Skin of body (tissue), 2 donors: ENCODE data around the gene PCDH9. TPM values are rescaled to one million over a fixed set of nuclear protein-coding genes. Genes with fewer than 3 reads are reported as not detected.
A peak's percentile ranks its signal among the peaks of the same experiment; 100 is the strongest.

Experiments used
- DNase-seq: peaks from one replicate; lab custom pipeline; 2025; lab: John Stamatoyannopoulos, UW
- total RNA-seq: library from RNA; depleted of rRNA; stranded (reverse); fragments of >200 nt; gene quantifications from one replicate; pipeline ENCODE4 v1.2.3, GENCODE V29; 2014

Gene PCDH9
- total RNA-seq, 1 donor from 2014 or later: 5.5 TPM

- DNase-seq: no peak
These were observed 61.8 kb downstream of the PCDH9 start for GRCh38 chr13:67168384-67168783.

GRCh38 chr13:67167420-67167819 lies 62.7 kb downstream of the PCDH9 start:
- DNase-seq: no peak

- DNase-seq: no peak
These were observed 69.0 kb downstream of the PCDH9 start for GRCh38 chr13:67161176-67161575.

- no peak for DNase-seq
These were observed 71.2 kb downstream of the PCDH9 start for GRCh38 chr13:67158903-67159302.

- DNase-seq: no peak
These were observed 73.4 kb downstream of the PCDH9 start for GRCh38 chr13:67156723-67157060.

- no peak for DNase-seq
These were observed 74.0 kb downstream of the PCDH9 start for GRCh38 chr13:67155898-67156722.

- no peak for DNase-seq
These were observed 78.1 kb downstream of the PCDH9 start for GRCh38 chr13:67152085-67152484.

GRCh38 chr13:67151652-67152051 lies 78.5 kb downstream of the PCDH9 start:
- DNase-seq: no peak

- no peak for DNase-seq
These were observed 79.5 kb downstream of the PCDH9 start for GRCh38 chr13:67150608-67151007.

- DNase-seq: no peak
These were observed 82.0 kb downstream of the PCDH9 start for GRCh38 chr13:67148161-67148571.

GRCh38 chr13:67147342-67148133 lies 82.6 kb downstream of the PCDH9 start:
- peak; percentile 70 for DNase-seq

GRCh38 chr13:67146523-67147130 lies 83.5 kb downstream of the PCDH9 start:
- DNase-seq: no peak

GRCh38 chr13:67145950-67146349 lies 84.2 kb downstream of the PCDH9 start:
- no peak for DNase-seq

- no peak for DNase-seq
These were observed 86.5 kb downstream of the PCDH9 start for GRCh38 chr13:67143544-67144115.

GRCh38 chr13:67140006-67140405 lies 90.1 kb downstream of the PCDH9 start:
- no peak for DNase-seq

GRCh38 chr13:67139551-67139950 lies 90.6 kb downstream of the PCDH9 start:
- DNase-seq: no peak

- DNase-seq: no peak
These were observed 91.2 kb downstream of the PCDH9 start for GRCh38 chr13:67138970-67139369.

GRCh38 chr13:67137044-67137735 lies 92.9 kb downstream of the PCDH9 start:
- no peak for DNase-seq

- DNase-seq: no peak
These were observed 94.0 kb downstream of the PCDH9 start for GRCh38 chr13:67136157-67136556.

GRCh38 chr13:67135356-67135755 lies 94.8 kb downstream of the PCDH9 start:
- no peak for DNase-seq

GRCh38 chr13:67134417-67135129 lies 95.6 kb downstream of the PCDH9 start:
- DNase-seq: no peak
